ENCODE data around the gene MCUR1. TPM values are rescaled to one million over a fixed set of nuclear protein-coding genes. Genes with fewer than 3 reads are reported as not detected.
"Not testable (repeated sequence)": the region's sequence is repeated elsewhere in the genome, so short reads cannot be mapped to it uniquely, and the experiment has no call there.

MCUR1 gene
- total RNA-seq, 1 donor from 2014 or later: 16.3 TPM

GRCh38 chr6:13851803-13852202 lies 37.4 kb upstream of the MCUR1 start:
- no peak for TF ChIP-seq CTCF (conservative IDR thresholded peaks at IDR 0.05; ENCODE audit: low read depth, low read length)
- DNase-seq (ENCODE audit: low read depth): no peak
- no peak overlapping the region for H3K4me3 ChIP-seq (ENCODE audit: low read depth, low read length)

GRCh38 chr6:13851330-13851729 lies 37.0 kb upstream of the MCUR1 start:
- no peak for DNase-seq (ENCODE audit: low read depth)
- H3K4me3 ChIP-seq (ENCODE audit: low read depth, low read length): no peak overlapping the region
- no peak for TF ChIP-seq CTCF (conservative IDR thresholded peaks at IDR 0.05; ENCODE audit: low read depth, low read length)

- not testable (repeated sequence) for DNase-seq (ENCODE audit: low read depth); H3K4me3 ChIP-seq (ENCODE audit: low read depth, low read length)
Measured at GRCh38 chr6:13850690-13851089, 36.3 kb upstream of the MCUR1 start.

- DNase-seq (ENCODE audit: low read depth): no peak
- no peak overlapping the region for H3K4me3 ChIP-seq (ENCODE audit: low read depth, low read length)
- TF ChIP-seq CTCF (conservative IDR thresholded peaks at IDR 0.05; ENCODE audit: low read depth, low read length): no peak
Measured at GRCh38 chr6:13848522-13849150, 34.3 kb upstream of the MCUR1 start.

- no peak overlapping the region for H3K4me3 ChIP-seq (ENCODE audit: low read depth, low read length)
- DNase-seq (ENCODE audit: low read depth): peak; percentile 53
- TF ChIP-seq CTCF (conservative IDR thresholded peaks at IDR 0.05; ENCODE audit: low read depth, low read length): no peak
Measured at GRCh38 chr6:13847326-13848050, 33.1 kb upstream of the MCUR1 start.

- DNase-seq (ENCODE audit: low read depth): no peak
- TF ChIP-seq CTCF (conservative IDR thresholded peaks at IDR 0.05; ENCODE audit: low read depth, low read length): peak; percentile 41
- no peak overlapping the region for H3K4me3 ChIP-seq (ENCODE audit: low read depth, low read length)
Measured at GRCh38 chr6:13846841-13847240, 32.5 kb upstream of the MCUR1 start.

- no peak for DNase-seq (ENCODE audit: low read depth)
- no peak for TF ChIP-seq CTCF (conservative IDR thresholded peaks at IDR 0.05; ENCODE audit: low read depth, low read length)
- no peak overlapping the region for H3K4me3 ChIP-seq (ENCODE audit: low read depth, low read length)
Measured at GRCh38 chr6:13841936-13842335, 27.6 kb upstream of the MCUR1 start.

All from epithelial cell of proximal tubule (primary cell).